HepG2 (cell line): ENCODE data around the gene TFB1M. TPM values are rescaled to one million over a fixed set of nuclear protein-coding genes. Genes with fewer than 3 reads are reported as not detected.

Source experiments
- BHLHE40 ChIP-seq: IDR thresholded peaks from 2 replicates; pipeline ENCODE4 v1.6.1; 2011; ENCODE audit warnings: low read length, improper control_type of control experiment
- CBX1 ChIP-seq: IDR thresholded peaks from one replicate; pipeline ENCODE4 v1.6.1; 2016; ENCODE audit warnings: antibody characterized with exemption, low read depth
- CC2D1A ChIP-seq: sonication (generic); formaldehyde crosslinking; IDR thresholded peaks from 2 replicates; pipeline ENCODE4 v1.8.1; 2023; ENCODE audit warnings: mild to moderate bottlenecking, missing genetic modification reagents
- FOXP1 ChIP-seq, 2 experiments: fragments of 450-650 bp in 1 of 2; IDR thresholded peaks; 2 replicates each; pipeline ENCODE4 v1.6.1; 2017 to 2018; ENCODE audit warnings: antibody characterized with exemption in 1 of 2
- NFATC3 ChIP-seq: sonication (generic); formaldehyde crosslinking; IDR thresholded peaks from 2 replicates; pipeline ENCODE4 v1.5.1; 2020; ENCODE audit warnings: mild to moderate bottlenecking, missing genetic modification reagents
- NONO ChIP-seq, 2 experiments: fragments of 450-650 bp in 1 of 2; sonication (generic) in 1 of 2; formaldehyde crosslinking in 1 of 2; IDR thresholded peaks in 1 of 2; conservative IDR thresholded peaks in 1 of 2; 2 replicates each; pipeline versions ENCODE4 v1.6.1 to v1.8.0; 2017 to 2022; ENCODE audit warnings: mild to moderate bottlenecking in 1 of 2, missing genetic modification reagents in 1 of 2, moderate library complexity in 1 of 2
- NR2F6 ChIP-seq, 2 experiments: IDR thresholded peaks; 2 replicates each; pipeline ENCODE4 v1.6.1; 2016; ENCODE audit warnings: antibody characterized with exemption in 1 of 2, mild to moderate bottlenecking in 1 of 2
- PPARG ChIP-seq: conservative IDR thresholded peaks from 2 replicates; pipeline ENCODE4 v1.6.1; 2016; ENCODE audit warnings: missing biosample characterization, missing genetic modification reagents
- PRDM15 ChIP-seq: sonication (generic); formaldehyde crosslinking; IDR thresholded peaks from 2 replicates; pipeline ENCODE4 v1.4.0; 2020; ENCODE audit warnings: missing genetic modification reagents
- PTBP1 ChIP-seq: fragments of 200-400 bp; formaldehyde crosslinking; IDR thresholded peaks from 2 replicates; pipeline ENCODE4 v1.6.1; 2018; ENCODE audit warnings: low read length, low read depth; ENCODE audit not compliant: poor library complexity, severe bottlenecking
- SMC3 ChIP-seq: IDR thresholded peaks from 2 replicates; pipeline ENCODE4 v1.6.1; 2011; ENCODE audit warnings: low read length, improper control_type of control experiment
- ZFP90 ChIP-seq: sonication (generic); formaldehyde crosslinking; IDR thresholded peaks from 2 replicates; pipeline ENCODE4 v1.8.0; 2022; ENCODE audit warnings: missing genetic modification reagents, mild to moderate bottlenecking, inconsistent platforms, borderline replicate concordance
- ZNF280D ChIP-seq: sonication (generic); formaldehyde crosslinking; IDR thresholded peaks from 2 replicates; pipeline ENCODE4 v1.5.1; 2020; ENCODE audit warnings: mild to moderate bottlenecking, missing genetic modification reagents
- ZNF451 ChIP-seq: sonication (generic); formaldehyde crosslinking; IDR thresholded peaks from 2 replicates; pipeline ENCODE4 v1.5.0; 2020; ENCODE audit warnings: mild to moderate bottlenecking, missing genetic modification reagents
- ZNF501 ChIP-seq: sonication (generic); formaldehyde crosslinking; IDR thresholded peaks from 2 replicates; pipeline ENCODE4 v1.5.1; 2020; ENCODE audit warnings: mild to moderate bottlenecking, moderate library complexity, missing genetic modification reagents
- ZNF879 ChIP-seq: sonication (generic); formaldehyde crosslinking; IDR thresholded peaks from 2 replicates; pipeline ENCODE4 v1.8.1; 2023; ENCODE audit warnings: missing genetic modification reagents
- polyA plus RNA-seq, 8 experiments: library from polyadenylated mRNA; depleted of rRNA in 3 of 8; stranded (reverse) in 7 of 8; unstranded in 1 of 8; fragments of >200 nt; fragmentation: Illumina TruSeq in 4 of 8; extraction: Trizol in 4 of 8; gene quantifications; 2 replicates each; pipeline versions ENCODE4 v1.2.1 to v1.2.3, GENCODE V29; 2011 to 2016; ENCODE audit warnings: low read depth in 4 of 8, missing spikeins in 1 of 8, mixed read lengths in 1 of 8; ENCODE audit not compliant: insufficient read depth in 1 of 8
- total RNA-seq, 5 experiments: library from RNA; depleted of rRNA; stranded (reverse); fragments of >200 nt; fragmentation: Illumina TruSeq; extraction: Trizol; gene quantifications; 2 replicates each; pipeline ENCODE4 v1.2.3, GENCODE V29; 2016; ENCODE audit warnings: low read depth in 1 of 5
- TF ChIP-seq, protein P1 (sequence below): sonication (generic); formaldehyde crosslinking; IDR thresholded peaks from 2 replicates; pipeline ENCODE4 v1.9.0; 2021; ENCODE audit warnings: missing genetic modification reagents, mild to moderate bottlenecking, borderline replicate concordance
- TF ChIP-seq, protein P2 (sequence below): sonication (generic); formaldehyde crosslinking; IDR thresholded peaks from 2 replicates; pipeline ENCODE4 v1.5.0; 2020; ENCODE audit warnings: missing genetic modification reagents
- TF ChIP-seq, protein P3 (sequence below): sonication (generic); formaldehyde crosslinking; IDR thresholded peaks from 2 replicates; pipeline ENCODE4 v1.8.0; 2022; ENCODE audit warnings: missing genetic modification reagents, low read depth, mild to moderate bottlenecking, borderline replicate concordance

Gene TFB1M
- total and polyA plus RNA-seq, 2 of the 13 experiments (the other 11 are each of a cell fraction or from before 2014, with no cell fraction given), result 91.4 to 122 TPM

GRCh38 chr6:155325700-155326516 lies 11.6 kb upstream of the TFB1M start (continued):
- TF ChIP-seq ZNF280D (CRISPR knock-in tag) (no peak), PPARG (no peak), CBX1 (no peak), ZFP90 (CRISPR knock-in tag) (no peak), ZNF501 (CRISPR knock-in tag) (no peak), FOXP1 (IDR thresholded peaks at IDR 0.05) (no peak), FOXP1 (CRISPR knock-in tag; IDR thresholded peaks at IDR 0.05) (no peak), NR2F6 (IDR thresholded peaks at IDR 0.05) (no peak), NR2F6 (CRISPR knock-in tag; IDR thresholded peaks at IDR 0.05) (no peak), SMC3 (no peak; the same call in 1 of the 2 replicates), BHLHE40 (no peak), NONO (IDR thresholded peaks at IDR 0.05) (no peak), NONO (CRISPR knock-in tag; conservative IDR thresholded peaks at IDR 0.05) (0 out of 2 replicates have a peak, but pooled peaks have one; percentile 40), ZNF879 (CRISPR knock-in tag) (no peak), ZNF451 (CRISPR knock-in tag) (0 out of 2 replicates have a peak, but pooled peaks have one; percentile 38), PRDM15 (CRISPR knock-in tag) (no peak), PTBP1 (no peak), NFATC3 (no peak), CC2D1A (CRISPR knock-in tag) (no peak)
- TF ChIP-seq, protein P1, sequence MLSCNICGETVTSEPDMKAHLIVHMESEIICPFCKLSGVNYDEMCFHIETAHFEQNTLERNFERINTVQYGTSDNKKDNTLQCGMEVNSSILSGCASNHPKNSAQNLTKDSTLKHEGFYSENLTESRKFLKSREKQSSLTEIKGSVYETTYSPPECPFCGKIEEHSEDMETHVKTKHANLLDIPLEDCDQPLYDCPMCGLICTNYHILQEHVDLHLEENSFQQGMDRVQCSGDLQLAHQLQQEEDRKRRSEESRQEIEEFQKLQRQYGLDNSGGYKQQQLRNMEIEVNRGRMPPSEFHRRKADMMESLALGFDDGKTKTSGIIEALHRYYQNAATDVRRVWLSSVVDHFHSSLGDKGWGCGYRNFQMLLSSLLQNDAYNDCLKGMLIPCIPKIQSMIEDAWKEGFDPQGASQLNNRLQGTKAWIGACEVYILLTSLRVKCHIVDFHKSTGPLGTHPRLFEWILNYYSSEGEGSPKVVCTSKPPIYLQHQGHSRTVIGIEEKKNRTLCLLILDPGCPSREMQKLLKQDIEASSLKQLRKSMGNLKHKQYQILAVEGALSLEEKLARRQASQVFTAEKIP, result no peak
- TF ChIP-seq, protein P2, sequence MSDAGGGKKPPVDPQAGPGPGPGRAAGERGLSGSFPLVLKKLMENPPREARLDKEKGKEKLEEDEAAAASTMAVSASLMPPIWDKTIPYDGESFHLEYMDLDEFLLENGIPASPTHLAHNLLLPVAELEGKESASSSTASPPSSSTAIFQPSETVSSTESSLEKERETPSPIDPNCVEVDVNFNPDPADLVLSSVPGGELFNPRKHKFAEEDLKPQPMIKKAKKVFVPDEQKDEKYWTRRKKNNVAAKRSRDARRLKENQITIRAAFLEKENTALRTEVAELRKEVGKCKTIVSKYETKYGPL (CRISPR knock-in tag), result no peak
- TF ChIP-seq, protein P3, sequence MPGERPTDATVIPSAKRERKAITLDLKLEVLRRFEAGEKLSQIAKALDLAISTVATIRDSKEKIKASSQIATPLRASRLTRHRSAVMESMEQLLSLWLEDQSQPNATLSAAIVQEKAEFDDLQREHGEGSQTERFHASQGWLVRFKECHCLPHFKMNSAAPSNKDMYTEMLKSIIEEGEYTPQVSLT (CRISPR knock-in tag), result no peak
